H9 (cell line): ENCODE data around the gene CDC20. TPM values are rescaled to one million over a fixed set of nuclear protein-coding genes. Genes with fewer than 3 reads are reported as not detected.
A peak's percentile ranks its signal among the peaks of the same experiment; 100 is the strongest.

ENCODE experiments used
- DNase-seq: peaks from one replicate; pipeline ENCODE4 v3.0.0-alpha.2; 2017
- H2AFZ ChIP-seq: one replicate; pipeline ENCODE4 v1.6.1; 2013; ENCODE audit warnings: mild to moderate bottlenecking, low read length, control low read depth, moderate library complexity
- H2AK5ac ChIP-seq: 2 replicates; pipeline ENCODE4 v1.6.1; 2013; ENCODE audit warnings: low read length, control low read depth, mixed read lengths; ENCODE audit not compliant: insufficient read length
- H2BK120ac ChIP-seq: one replicate; pipeline ENCODE4 v1.6.1; 2013; ENCODE audit warnings: low read depth, mild to moderate bottlenecking, low read length, control low read depth, inconsistent platforms; ENCODE audit not compliant: poor library complexity, severe bottlenecking
- H2BK12ac ChIP-seq: 2 replicates; pipeline ENCODE4 v1.6.1; 2013; ENCODE audit warnings: low read length, control low read depth, mixed read lengths, low read depth; ENCODE audit not compliant: insufficient read length
- H2BK15ac ChIP-seq: 2 replicates; pipeline ENCODE4 v1.6.1; 2013; ENCODE audit warnings: low read depth, low read length, control low read depth
- H2BK20ac ChIP-seq: one replicate; pipeline ENCODE4 v1.6.1; 2013; ENCODE audit warnings: low read depth, mild to moderate bottlenecking, low read length, control low read depth, inconsistent platforms; ENCODE audit not compliant: poor library complexity, severe bottlenecking
- H2BK5ac ChIP-seq: 2 replicates; pipeline ENCODE4 v1.6.1; 2013; ENCODE audit warnings: low read length, control low read depth, mixed read lengths; ENCODE audit not compliant: insufficient read length
- H3K14ac ChIP-seq: 2 replicates; pipeline ENCODE4 v1.6.1; 2013; ENCODE audit warnings: low read length, control low read depth; ENCODE audit not compliant: insufficient read depth
- H3K18ac ChIP-seq: 2 replicates; pipeline ENCODE4 v1.6.1; 2013; ENCODE audit warnings: low read depth, mild to moderate bottlenecking, mixed read lengths, low read length, control low read depth; ENCODE audit not compliant: insufficient read length
- H3K23ac ChIP-seq: 2 replicates; pipeline ENCODE4 v1.6.1; 2013; ENCODE audit warnings: low read length, control low read depth, mixed read lengths, low read depth; ENCODE audit not compliant: insufficient read length
- H3K23me2 ChIP-seq: 2 replicates; pipeline ENCODE4 v1.6.1; 2013; ENCODE audit warnings: low read depth, mild to moderate bottlenecking, mixed read lengths, low read length, control low read depth; ENCODE audit not compliant: insufficient read length, poor library complexity, severe bottlenecking
- H3K27ac ChIP-seq: 2 replicates; pipeline ENCODE4 v1.5.1; 2013; ENCODE audit warnings: low read length, control low read depth, mixed read lengths, low read depth; ENCODE audit not compliant: insufficient read length
- H3K27me3 ChIP-seq: 2 replicates; pipeline ENCODE4 v1.6.1; 2013; ENCODE audit warnings: low read length, control low read depth, inconsistent platforms; ENCODE audit not compliant: insufficient read depth
- H3K4ac ChIP-seq: 2 replicates; pipeline ENCODE4 v1.6.1; 2013; ENCODE audit warnings: low read depth, mild to moderate bottlenecking, control low read depth, inconsistent platforms, low read length, moderate library complexity
- H3K4me1 ChIP-seq: 2 replicates; pipeline ENCODE4 v1.6.1; 2013; ENCODE audit warnings: low read length, control low read depth, inconsistent platforms; ENCODE audit not compliant: insufficient read depth
- H3K4me2 ChIP-seq: 2 replicates; pipeline ENCODE4 v1.6.1; 2013; ENCODE audit warnings: low read length, control low read depth, mixed read lengths; ENCODE audit not compliant: insufficient read length, insufficient read depth
- H3K56ac ChIP-seq: 2 replicates; pipeline ENCODE4 v1.6.1; 2013; ENCODE audit warnings: low read depth, mild to moderate bottlenecking, mixed read lengths, low read length, control low read depth; ENCODE audit not compliant: insufficient read length
- H3K79me1 ChIP-seq: 2 replicates; pipeline ENCODE4 v1.6.1; 2013; ENCODE audit warnings: low read depth, mild to moderate bottlenecking, moderate library complexity, low read length, control low read depth, inconsistent platforms; ENCODE audit not compliant: insufficient read depth, poor library complexity, severe bottlenecking
- H3K79me2 ChIP-seq: 2 replicates; pipeline ENCODE4 v1.6.1; 2013; ENCODE audit warnings: low read length, control low read depth, inconsistent platforms; ENCODE audit not compliant: insufficient read depth
- H3K9ac ChIP-seq: 2 replicates; pipeline ENCODE4 v1.6.1; 2013; ENCODE audit warnings: low read length, control low read depth, mixed read lengths; ENCODE audit not compliant: insufficient read length; ENCODE audit errors: extremely low read depth
- H3K9me3 ChIP-seq: one replicate; pipeline ENCODE4 v1.6.1; 2013; ENCODE audit warnings: low read depth, low read length, inconsistent platforms; ENCODE audit not compliant: control insufficient read depth
- H3T11ph ChIP-seq: one replicate; pipeline ENCODE4 v1.6.1; 2013; ENCODE audit warnings: mild to moderate bottlenecking, low read length, control low read depth, inconsistent platforms
- H4K20me1 ChIP-seq: one replicate; pipeline ENCODE4 v1.6.1; 2013; ENCODE audit not compliant: control insufficient read depth, insufficient read length, insufficient read depth
- H4K5ac ChIP-seq: 2 replicates; pipeline ENCODE4 v1.6.1; 2013; ENCODE audit warnings: low read depth, mild to moderate bottlenecking, mixed read lengths, low read length, control low read depth; ENCODE audit not compliant: insufficient read length
- H4K8ac ChIP-seq: replicated peaks from 2 replicates; pipeline ENCODE4 v1.6.1; 2013; ENCODE audit warnings: low read length, control low read depth, mixed read lengths, low read depth; ENCODE audit not compliant: insufficient read length
- H4K91ac ChIP-seq: 2 replicates; pipeline ENCODE4 v1.6.1; 2013; ENCODE audit warnings: low read depth, mild to moderate bottlenecking, moderate library complexity, mixed read lengths, low read length, control low read depth; ENCODE audit not compliant: insufficient read length
- H3K27ac Mint-ChIP-seq, 3 experiments: 2 replicates in 2 of 3; 3 replicates in 1 of 3; pipeline ENCODE4 v1.8.0; 2020 to 2021; ENCODE audit warnings: mixed read lengths in 3 of 3, mild to moderate bottlenecking in 1 of 3, moderate library complexity in 1 of 3
- H3K27me3 Mint-ChIP-seq: 2 replicates; pipeline ENCODE4 v1.8.0; 2021; ENCODE audit warnings: low read depth, mild to moderate bottlenecking, moderate library complexity, mixed read lengths
- H3K36me3 Mint-ChIP-seq, 3 experiments: 2 replicates in 2 of 3; 3 replicates in 1 of 3; pipeline ENCODE4 v1.8.0; 2020 to 2021; ENCODE audit warnings: low read depth in 3 of 3, mixed read lengths in 3 of 3; ENCODE audit not compliant: insufficient read depth in 1 of 3
- H3K4me1 Mint-ChIP-seq, 2 experiments: 2 replicates each; pipeline ENCODE4 v1.8.0; 2020; ENCODE audit warnings: mixed read lengths in 2 of 2
- H3K4me3 Mint-ChIP-seq, 2 experiments: 2 replicates in 1 of 2; 3 replicates in 1 of 2; pipeline ENCODE4 v1.8.0; 2020 to 2021; ENCODE audit warnings: mild to moderate bottlenecking in 2 of 2, mixed read lengths in 2 of 2, moderate library complexity in 1 of 2
- H3K9me3 Mint-ChIP-seq, 2 experiments: 2 replicates in 1 of 2; 3 replicates in 1 of 2; pipeline ENCODE4 v1.8.0; 2020; ENCODE audit warnings: mild to moderate bottlenecking in 2 of 2, mixed read lengths in 2 of 2, moderate library complexity in 1 of 2
- WGBS: extraction: QIAGEN DNeasy Blood & Tissue Kit; methylation state at CpG from one replicate; pipeline ENCODE4 v1.1.7; 2013; ENCODE audit warnings: missing lambda C conversion rate, low lambda C conversion rate, mixed read lengths; ENCODE audit not compliant: insufficient read length; ENCODE audit errors: extremely low coverage; 5-methylcytosine and 5-hydroxymethylcytosine counted together
- total RNA-seq: library from RNA; stranded (reverse); gene quantifications from 2 replicates; pipeline ENCODE4 v1.2.1, GENCODE V29; 2021
- TF ChIP-seq, protein P1 (sequence below): fragments of 200-600 bp; sonication (generic); conservative IDR thresholded peaks from 3 replicates; pipeline ENCODE4 v1.8.0; 2021; ENCODE audit warnings: antibody characterized with exemption, mild to moderate bottlenecking

The CDC20 gene
- total RNA-seq, 1 experiment from 2014 or later, result 246 TPM

DNA sequence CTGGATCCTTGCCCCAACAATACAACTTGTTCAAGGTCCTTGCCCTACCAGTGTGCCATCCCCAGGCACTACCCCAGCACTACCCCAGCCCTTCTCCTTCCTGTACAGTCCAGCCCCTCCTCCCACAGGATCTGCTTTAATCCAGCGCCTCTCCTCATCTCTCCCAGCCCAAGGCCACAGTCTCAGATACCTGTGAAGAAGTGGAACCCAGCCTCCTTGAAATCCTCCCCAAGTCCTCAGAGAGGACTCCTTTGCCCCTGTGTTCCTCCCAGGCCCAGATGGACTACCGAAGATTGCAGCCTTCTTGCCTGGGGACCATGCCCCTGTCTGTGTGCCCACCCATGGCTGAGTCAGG is 6.5 kb upstream of the CDC20 start:
- H4K8ac ChIP-seq, result no peak overlapping the region
- H3K9me3 ChIP-seq, result no peaks in the 10 kb centered on the region
- no peak overlapping the region for H2BK20ac ChIP-seq
- no peak overlapping the region for H3K9ac ChIP-seq
- H3K18ac ChIP-seq, result no peak overlapping the region
- no peak overlapping the region for H3K4ac ChIP-seq
- H3K27ac ChIP-seq, result no peak overlapping the region
- Mint-ChIP-seq H3K4me3 (no peak overlapping the region), H3K27ac (peak overlapping the region in 1 of 3 experiments; percentile 6; a peak in 2 of 7 replicates), H3K27me3 (peaks cover 11% of the 10 kb centered on the region), H3K4me1 (peaks cover 18 to 31% of the 10 kb centered on the region in 2 experiments), H3K9me3 (no peaks in the 10 kb centered on the region; a peak in 1 of 5 replicates), H3K36me3 (peaks cover 0 to 12% (median 2%) of the 10 kb centered on the region in 3 experiments; a peak in 3 of 7 replicates)
- peaks cover 4% of the 10 kb centered on the region for H3K27me3 ChIP-seq
- H2BK120ac ChIP-seq, result no peak overlapping the region
- H2BK12ac ChIP-seq, result no peak overlapping the region
- no peak overlapping the region for H3K14ac ChIP-seq
- WGBS, result no CpG with 5 or more reads among the region's 2 CpGs
- no peak overlapping the region for H2BK15ac ChIP-seq
- no peak for DNase-seq
- peaks cover 5% of the 10 kb centered on the region for H3K4me1 ChIP-seq
- no peak overlapping the region for H2AK5ac ChIP-seq
- no peaks in the 10 kb centered on the region for H3K79me2 ChIP-seq
- no peaks in the 10 kb centered on the region for H4K20me1 ChIP-seq
- peaks cover 10% of the 10 kb centered on the region for H3K23me2 ChIP-seq
- no peak overlapping the region for H4K91ac ChIP-seq
- no peak overlapping the region for H2BK5ac ChIP-seq
- no peak overlapping the region for H3K56ac ChIP-seq
- no peak overlapping the region for H2AFZ ChIP-seq
- no peak overlapping the region for H3T11ph ChIP-seq
- H3K4me2 ChIP-seq, result no peak overlapping the region
- H4K5ac ChIP-seq, result no peak overlapping the region
- TF ChIP-seq, protein P1, sequence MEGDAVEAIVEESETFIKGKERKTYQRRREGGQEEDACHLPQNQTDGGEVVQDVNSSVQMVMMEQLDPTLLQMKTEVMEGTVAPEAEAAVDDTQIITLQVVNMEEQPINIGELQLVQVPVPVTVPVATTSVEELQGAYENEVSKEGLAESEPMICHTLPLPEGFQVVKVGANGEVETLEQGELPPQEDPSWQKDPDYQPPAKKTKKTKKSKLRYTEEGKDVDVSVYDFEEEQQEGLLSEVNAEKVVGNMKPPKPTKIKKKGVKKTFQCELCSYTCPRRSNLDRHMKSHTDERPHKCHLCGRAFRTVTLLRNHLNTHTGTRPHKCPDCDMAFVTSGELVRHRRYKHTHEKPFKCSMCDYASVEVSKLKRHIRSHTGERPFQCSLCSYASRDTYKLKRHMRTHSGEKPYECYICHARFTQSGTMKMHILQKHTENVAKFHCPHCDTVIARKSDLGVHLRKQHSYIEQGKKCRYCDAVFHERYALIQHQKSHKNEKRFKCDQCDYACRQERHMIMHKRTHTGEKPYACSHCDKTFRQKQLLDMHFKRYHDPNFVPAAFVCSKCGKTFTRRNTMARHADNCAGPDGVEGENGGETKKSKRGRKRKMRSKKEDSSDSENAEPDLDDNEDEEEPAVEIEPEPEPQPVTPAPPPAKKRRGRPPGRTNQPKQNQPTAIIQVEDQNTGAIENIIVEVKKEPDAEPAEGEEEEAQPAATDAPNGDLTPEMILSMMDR, result no peak
- no peaks in the 10 kb centered on the region for H3K79me1 ChIP-seq
- H3K23ac ChIP-seq, result no peak overlapping the region
